ENCODE data around the gene UBE2G1.

UBE2G1 gene

DNA sequence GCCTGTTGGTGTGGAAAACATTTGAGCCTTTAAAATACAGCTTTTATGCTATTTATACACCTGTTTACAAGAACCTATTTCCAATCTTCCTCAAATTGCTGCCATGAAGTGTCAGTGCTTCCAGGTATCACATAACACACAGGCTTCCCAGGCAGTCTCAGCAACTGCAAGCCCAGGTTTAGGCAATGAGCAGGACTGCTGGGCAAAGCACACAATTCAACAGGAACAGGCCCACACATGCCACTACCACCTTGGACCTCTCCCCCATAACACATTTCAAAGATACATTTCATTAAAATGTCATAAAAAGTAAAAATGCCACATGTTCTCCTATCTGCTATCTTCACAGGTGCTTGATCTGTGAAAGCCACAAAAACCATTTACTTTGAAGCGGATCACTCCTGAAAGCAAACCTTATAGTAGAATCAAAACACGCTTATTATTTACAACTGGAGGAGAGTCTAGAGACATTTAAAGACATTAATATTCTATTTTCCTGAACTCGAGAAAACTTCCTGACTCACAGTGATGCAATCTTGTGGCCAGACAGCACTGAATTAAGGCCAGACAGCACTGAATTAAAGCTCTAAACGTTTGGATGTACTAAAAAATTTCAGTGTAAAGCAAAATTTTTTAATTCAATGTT, 134.2 kb downstream of the UBE2G1 start:
- no peak for DNase-seq (ENCODE audit: extremely low read depth, low read depth)
- TF ChIP-seq, protein P1, sequence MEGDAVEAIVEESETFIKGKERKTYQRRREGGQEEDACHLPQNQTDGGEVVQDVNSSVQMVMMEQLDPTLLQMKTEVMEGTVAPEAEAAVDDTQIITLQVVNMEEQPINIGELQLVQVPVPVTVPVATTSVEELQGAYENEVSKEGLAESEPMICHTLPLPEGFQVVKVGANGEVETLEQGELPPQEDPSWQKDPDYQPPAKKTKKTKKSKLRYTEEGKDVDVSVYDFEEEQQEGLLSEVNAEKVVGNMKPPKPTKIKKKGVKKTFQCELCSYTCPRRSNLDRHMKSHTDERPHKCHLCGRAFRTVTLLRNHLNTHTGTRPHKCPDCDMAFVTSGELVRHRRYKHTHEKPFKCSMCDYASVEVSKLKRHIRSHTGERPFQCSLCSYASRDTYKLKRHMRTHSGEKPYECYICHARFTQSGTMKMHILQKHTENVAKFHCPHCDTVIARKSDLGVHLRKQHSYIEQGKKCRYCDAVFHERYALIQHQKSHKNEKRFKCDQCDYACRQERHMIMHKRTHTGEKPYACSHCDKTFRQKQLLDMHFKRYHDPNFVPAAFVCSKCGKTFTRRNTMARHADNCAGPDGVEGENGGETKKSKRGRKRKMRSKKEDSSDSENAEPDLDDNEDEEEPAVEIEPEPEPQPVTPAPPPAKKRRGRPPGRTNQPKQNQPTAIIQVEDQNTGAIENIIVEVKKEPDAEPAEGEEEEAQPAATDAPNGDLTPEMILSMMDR (IDR thresholded peaks at IDR 0.05; ENCODE audit: low read depth, low read length, missing control alignments) = no peak

DNA sequence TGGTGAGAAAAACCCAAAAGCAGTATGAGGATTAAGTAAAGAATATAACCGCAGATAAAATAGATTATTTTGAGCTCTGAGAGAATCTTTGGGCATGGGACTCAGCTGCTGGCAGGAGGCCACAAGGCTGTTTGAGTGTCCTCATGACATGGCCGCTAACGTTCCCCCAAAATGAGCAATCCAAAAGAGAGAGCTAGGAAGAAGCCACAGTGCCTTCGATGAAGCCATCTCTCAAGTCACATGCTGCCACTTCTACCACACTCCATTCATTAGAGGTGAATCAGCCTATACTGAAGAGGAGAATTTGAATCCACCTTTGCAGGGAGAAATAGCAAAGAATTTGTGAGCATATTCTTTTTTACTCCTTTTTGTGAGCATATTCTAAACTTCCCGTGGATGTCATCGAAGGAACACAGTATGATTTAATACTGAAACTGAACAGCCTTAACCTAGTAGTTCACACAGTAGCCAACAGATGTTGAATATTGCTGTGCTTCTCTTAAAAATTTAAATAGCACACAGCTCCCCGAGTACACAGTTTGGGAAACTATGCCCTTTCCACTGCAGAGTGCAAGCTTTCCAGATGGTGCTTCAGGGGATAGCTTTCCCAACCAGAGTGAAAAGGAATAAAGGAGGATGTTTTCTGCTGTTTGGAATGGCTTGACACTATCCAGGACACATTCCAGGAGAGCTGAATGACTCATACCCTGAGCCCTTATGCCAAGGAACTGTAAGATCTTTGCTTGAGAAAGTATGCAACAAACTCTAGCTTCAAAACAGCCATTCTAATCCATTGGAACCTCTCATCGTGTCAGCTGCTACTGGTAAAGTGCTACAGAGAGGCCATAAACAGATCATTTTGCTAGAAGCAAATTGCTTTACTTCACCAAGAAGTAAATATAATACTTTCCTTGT, 136.6 kb downstream of the UBE2G1 start:
- TF ChIP-seq, protein P1 (IDR thresholded peaks at IDR 0.05; ENCODE audit: low read depth, low read length, missing control alignments) = no peak
- H3K4me3 ChIP-seq (replicated peaks; ENCODE audit: low read depth, low read length) = no peak overlapping the region
- DNase-seq (ENCODE audit: extremely low read depth, low read depth) = peak; percentile 97

More for the DNA sequence above, 134.2 kb downstream of the UBE2G1 start:
- H3K4me3 ChIP-seq (replicated peaks; ENCODE audit: low read depth, low read length) = no peak overlapping the region

DNA sequence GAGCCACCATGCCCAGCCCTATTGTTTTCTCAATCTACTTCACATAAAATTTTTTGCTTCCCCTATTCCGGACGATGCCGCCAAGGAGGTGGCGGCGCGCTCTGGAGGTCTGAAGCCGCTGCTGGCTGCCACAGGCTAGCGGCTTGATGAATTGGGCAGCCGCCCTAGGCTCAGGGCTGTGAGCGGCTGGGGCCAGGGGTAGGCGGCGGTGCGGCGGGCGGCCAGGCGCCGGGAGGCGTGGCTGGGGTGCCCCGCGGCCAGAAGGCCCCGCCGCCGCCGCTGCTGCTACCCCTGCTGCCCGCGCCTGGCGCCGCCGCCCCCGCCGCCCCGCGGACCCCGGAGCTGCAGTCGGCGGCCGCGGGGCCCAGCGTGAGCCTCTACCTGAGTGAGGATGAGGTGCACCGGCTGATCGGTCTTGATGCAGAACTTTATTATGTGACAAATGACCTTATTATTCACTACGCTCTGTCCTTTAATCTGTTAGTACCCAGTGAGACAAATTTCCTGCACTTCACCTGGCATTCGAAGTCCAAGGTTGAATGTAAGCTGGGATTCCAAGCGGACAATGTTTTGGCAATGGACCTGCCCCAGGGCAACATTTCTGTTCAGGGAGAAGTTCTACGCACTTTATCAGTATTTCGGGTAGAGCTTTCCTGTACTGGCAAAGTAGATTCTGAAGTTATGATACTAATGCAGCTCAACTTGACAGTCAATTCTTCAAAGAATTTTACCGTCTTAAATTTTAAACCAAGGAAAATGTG, 144.4 kb downstream of the UBE2G1 start:
- no peak for DNase-seq (ENCODE audit: extremely low read depth, low read depth)
- TF ChIP-seq, protein P1 (IDR thresholded peaks at IDR 0.05; ENCODE audit: low read depth, low read length, missing control alignments) = no peak

DNA sequence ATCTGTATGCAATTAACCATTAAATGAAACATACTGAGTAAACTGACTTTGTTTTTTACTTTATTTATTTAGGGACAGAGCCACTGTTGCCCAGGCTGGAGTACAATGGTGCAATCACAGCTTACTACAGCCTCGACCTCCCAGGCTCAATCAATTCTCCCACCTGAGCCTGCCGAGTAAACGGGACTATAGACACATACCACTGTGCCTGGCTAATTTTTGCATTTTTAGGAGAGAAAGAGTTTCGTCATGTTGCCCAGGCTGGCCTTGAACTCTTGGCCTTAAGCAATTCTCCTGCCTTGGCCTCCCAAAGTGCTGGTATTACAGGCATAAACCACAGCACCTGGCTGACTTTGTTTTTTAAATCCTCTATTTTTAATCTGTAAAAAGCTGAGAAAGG, 145.3 kb downstream of the UBE2G1 start:
- no peak overlapping the region for H3K4me3 ChIP-seq (replicated peaks; ENCODE audit: low read depth, low read length)
- TF ChIP-seq, protein P1 (IDR thresholded peaks at IDR 0.05; ENCODE audit: low read depth, low read length, missing control alignments) = no peak
- no peak for DNase-seq (ENCODE audit: extremely low read depth, low read depth)

More for the DNA sequence above, 144.4 kb downstream of the UBE2G1 start:
- H3K4me3 ChIP-seq (replicated peaks; ENCODE audit: low read depth, low read length) = no peak overlapping the region

DNA sequence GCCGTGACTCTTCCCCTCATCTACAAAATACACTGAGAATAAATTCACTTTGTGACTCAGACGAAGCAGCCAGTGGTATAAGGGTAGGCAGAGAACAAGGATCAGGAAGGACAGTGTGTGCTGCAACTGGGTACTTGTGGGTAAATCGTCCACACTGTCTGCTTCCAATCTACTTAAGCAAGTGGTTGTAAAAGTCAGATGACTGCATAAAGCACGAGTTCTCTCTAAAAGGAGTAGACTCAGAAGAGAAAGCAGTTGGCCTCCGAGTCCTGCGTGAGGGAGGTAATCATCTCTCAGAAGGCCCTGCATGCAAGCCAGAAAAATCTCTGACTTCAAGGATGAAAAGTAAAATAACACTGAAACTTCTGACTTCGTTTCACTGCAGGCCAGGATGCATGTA, 145.8 kb downstream of the UBE2G1 start:
- DNase-seq (ENCODE audit: extremely low read depth, low read depth) = no peak
- no peak overlapping the region for H3K4me3 ChIP-seq (replicated peaks; ENCODE audit: low read depth, low read length)
- TF ChIP-seq, protein P1 (IDR thresholded peaks at IDR 0.05; ENCODE audit: low read depth, low read length, missing control alignments) = no peak

All from HFF-Myc (cell line).